SK-N-MC (cell line): ENCODE data around the gene MFNG.

ENCODE experiments used
- EZH2 ChIP-seq: fragments of 200-600 bp; sonication (generic); IDR thresholded peaks from one replicate; pipeline ENCODE4 v1.6.1; 2017; ENCODE audit warnings: antibody characterized with exemption
- POLR2AphosphoS5 ChIP-seq: IDR thresholded peaks from 2 replicates; pipeline ENCODE4 v1.6.1; 2012; ENCODE audit warnings: mild to moderate bottlenecking, low read depth, low read length, borderline replicate concordance

GRCh38 chr22:37505565-37505964 is 19.4 kb upstream of the MFNG start:
- TF ChIP-seq POLR2AphosphoS5: no peak
- TF ChIP-seq EZH2: no peak
